Measurements from ENCODE around the gene AUTS2.

DNA sequence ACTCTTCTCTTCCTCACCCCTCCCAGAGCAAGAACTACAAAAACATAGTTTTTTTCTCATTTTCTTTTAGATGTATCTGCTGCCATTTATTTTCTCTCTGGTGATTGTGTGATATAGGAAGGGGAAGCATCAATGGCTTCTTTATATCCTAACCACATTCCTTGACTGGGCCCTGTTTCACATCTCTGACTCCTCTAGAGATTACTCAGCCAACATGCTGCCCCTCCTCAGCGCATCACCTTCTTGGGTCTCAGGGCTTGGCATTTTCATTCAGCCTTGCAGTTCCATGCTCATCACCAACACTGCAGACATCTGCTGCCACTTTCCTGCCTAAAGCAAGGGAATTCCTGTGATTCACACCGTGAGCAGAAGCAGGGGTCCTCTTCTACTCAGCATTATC lies 705.5 kb downstream of the AUTS2 start:
- TF ChIP-seq, protein P1, sequence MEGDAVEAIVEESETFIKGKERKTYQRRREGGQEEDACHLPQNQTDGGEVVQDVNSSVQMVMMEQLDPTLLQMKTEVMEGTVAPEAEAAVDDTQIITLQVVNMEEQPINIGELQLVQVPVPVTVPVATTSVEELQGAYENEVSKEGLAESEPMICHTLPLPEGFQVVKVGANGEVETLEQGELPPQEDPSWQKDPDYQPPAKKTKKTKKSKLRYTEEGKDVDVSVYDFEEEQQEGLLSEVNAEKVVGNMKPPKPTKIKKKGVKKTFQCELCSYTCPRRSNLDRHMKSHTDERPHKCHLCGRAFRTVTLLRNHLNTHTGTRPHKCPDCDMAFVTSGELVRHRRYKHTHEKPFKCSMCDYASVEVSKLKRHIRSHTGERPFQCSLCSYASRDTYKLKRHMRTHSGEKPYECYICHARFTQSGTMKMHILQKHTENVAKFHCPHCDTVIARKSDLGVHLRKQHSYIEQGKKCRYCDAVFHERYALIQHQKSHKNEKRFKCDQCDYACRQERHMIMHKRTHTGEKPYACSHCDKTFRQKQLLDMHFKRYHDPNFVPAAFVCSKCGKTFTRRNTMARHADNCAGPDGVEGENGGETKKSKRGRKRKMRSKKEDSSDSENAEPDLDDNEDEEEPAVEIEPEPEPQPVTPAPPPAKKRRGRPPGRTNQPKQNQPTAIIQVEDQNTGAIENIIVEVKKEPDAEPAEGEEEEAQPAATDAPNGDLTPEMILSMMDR (IDR thresholded peaks at IDR 0.05; ENCODE audit: low read depth, low read length, missing input control), result no peak
- TF ChIP-seq, protein P2, sequence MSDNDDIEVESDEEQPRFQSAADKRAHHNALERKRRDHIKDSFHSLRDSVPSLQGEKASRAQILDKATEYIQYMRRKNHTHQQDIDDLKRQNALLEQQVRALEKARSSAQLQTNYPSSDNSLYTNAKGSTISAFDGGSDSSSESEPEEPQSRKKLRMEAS (IDR thresholded peaks at IDR 0.05), result no peak
- TF ChIP-seq RAD21 (IDR thresholded peaks at IDR 0.05) (no peak), TAF1 (conservative IDR thresholded peaks at IDR 0.05) (no peak), YY1 (IDR thresholded peaks at IDR 0.05) (no peak), RXRA (IDR thresholded peaks at IDR 0.05) (no peak), GABPA (IDR thresholded peaks at IDR 0.05 in 1 of 2, conservative IDR thresholded peaks at IDR 0.05 in 1 of 2) (no peak), EGR1 (IDR thresholded peaks at IDR 0.05; ENCODE audit: low read depth in 2 of 2) (no peak), HNF4G (IDR thresholded peaks at IDR 0.05) (no peak), JUND (IDR thresholded peaks at IDR 0.05) (no peak)
